ENCODE data around the gene PXT1.

PXT1 gene

GRCh38 chr6:36382976-36383375 lies 59.7 kb downstream of the PXT1 start:
- no peak overlapping the region for H3K4me3 ChIP-seq (ENCODE audit: low read depth in 1 of 2, low read length in 1 of 2)
- H3K36me3 ChIP-seq = no peaks in the 10 kb centered on the region
- H3K27ac ChIP-seq = no peak overlapping the region
- H3K27me3 ChIP-seq = peaks cover 38% of the 10 kb centered on the region
- H3K4me1 ChIP-seq (ENCODE audit: control insufficient read depth in 1 of 2, insufficient read depth in 1 of 2, low read depth in 1 of 2, low read length in 1 of 2) = peaks cover 13 to 18% of the 10 kb centered on the region in 2 experiments
- no peaks in the 10 kb centered on the region for H3K9me3 ChIP-seq
- TF ChIP-seq CTCF (IDR thresholded peaks at IDR 0.05) = no peak

- Histone ChIP-seq H3K36me3 (no peaks in the 10 kb centered on the region), H3K27ac (no peak overlapping the region), H3K4me1 (ENCODE audit: control insufficient read depth in 1 of 2, insufficient read depth in 1 of 2, low read depth in 1 of 2, low read length in 1 of 2) (peaks cover 4 to 6% of the 10 kb centered on the region in 2 experiments), H3K4me3 (ENCODE audit: low read depth in 1 of 2, low read length in 1 of 2) (no peak overlapping the region), H3K9me3 (no peaks in the 10 kb centered on the region), H3K27me3 (peaks cover 25% of the 10 kb centered on the region)
- TF ChIP-seq CTCF (IDR thresholded peaks at IDR 0.05) = no peak
Measured at GRCh38 chr6:36381502-36382389, 60.9 kb downstream of the PXT1 start.

- H3K27me3 ChIP-seq = peaks cover 10% of the 10 kb centered on the region
- H3K4me1 ChIP-seq (ENCODE audit: control insufficient read depth in 1 of 2, insufficient read depth in 1 of 2, low read depth in 1 of 2, low read length in 1 of 2) = no peaks in the 10 kb centered on the region
- H3K27ac ChIP-seq = no peak overlapping the region
- no peaks in the 10 kb centered on the region for H3K9me3 ChIP-seq
- no peaks in the 10 kb centered on the region for H3K36me3 ChIP-seq
- TF ChIP-seq CTCF (IDR thresholded peaks at IDR 0.05) = no peak
- no peak overlapping the region for H3K4me3 ChIP-seq (ENCODE audit: low read depth in 1 of 2, low read length in 1 of 2)
Measured at GRCh38 chr6:36380166-36380565, 62.5 kb downstream of the PXT1 start.

DNA sequence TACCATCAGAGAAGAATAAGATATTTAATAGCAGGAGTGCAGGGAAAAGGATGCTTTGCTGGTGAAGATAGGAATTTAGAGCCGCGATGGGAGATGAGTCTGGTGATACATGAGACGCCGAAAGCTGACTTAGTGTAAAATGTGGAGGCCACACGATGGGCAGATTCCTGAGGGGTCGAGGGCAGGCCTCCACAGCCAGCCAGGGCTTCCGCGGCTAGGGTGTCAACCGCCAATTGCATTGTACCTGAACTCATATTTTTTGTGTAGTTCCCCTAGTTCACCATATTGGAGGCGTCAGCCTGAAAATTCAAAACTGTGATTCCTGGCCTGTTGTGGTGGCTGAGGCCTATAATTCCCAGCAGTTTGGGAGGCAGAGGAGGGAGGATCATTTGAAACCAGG lies 63.7 kb downstream of the PXT1 start:
- Histone ChIP-seq H3K9me3 (no peaks in the 10 kb centered on the region), H3K36me3 (no peaks in the 10 kb centered on the region), H3K27me3 (peaks cover 4% of the 10 kb centered on the region), H3K27ac (no peak overlapping the region), H3K4me1 (ENCODE audit: control insufficient read depth in 1 of 2, insufficient read depth in 1 of 2, low read depth in 1 of 2, low read length in 1 of 2) (no peaks in the 10 kb centered on the region), H3K4me3 (ENCODE audit: low read depth in 1 of 2, low read length in 1 of 2) (no peak overlapping the region)
- no peak for TF ChIP-seq CTCF (IDR thresholded peaks at IDR 0.05)

- H3K27ac ChIP-seq = no peak overlapping the region
- H3K9me3 ChIP-seq = no peaks in the 10 kb centered on the region
- TF ChIP-seq CTCF (IDR thresholded peaks at IDR 0.05) = no peak
- H3K36me3 ChIP-seq = no peaks in the 10 kb centered on the region
- H3K4me3 ChIP-seq (ENCODE audit: low read depth in 1 of 2, low read length in 1 of 2) = no peak overlapping the region
- H3K27me3 ChIP-seq = no peaks in the 10 kb centered on the region
- H3K4me1 ChIP-seq (ENCODE audit: control insufficient read depth in 1 of 2, insufficient read depth in 1 of 2, low read depth in 1 of 2, low read length in 1 of 2) = peaks cover 5% of the 10 kb centered on the region in 2 experiments
Measured at GRCh38 chr6:36378243-36378920, 64.3 kb downstream of the PXT1 start.

All from neutrophil (primary cell).